ENCODE measurements around the gene CCL27. TPM values are rescaled to one million over a fixed set of nuclear protein-coding genes. Genes with fewer than 3 reads are reported as not detected.
A peak's percentile ranks its signal among the peaks of the same experiment; 100 is the strongest.

Gene CCL27
- total RNA-seq, 1 donor: 0.36 TPM

DNA sequence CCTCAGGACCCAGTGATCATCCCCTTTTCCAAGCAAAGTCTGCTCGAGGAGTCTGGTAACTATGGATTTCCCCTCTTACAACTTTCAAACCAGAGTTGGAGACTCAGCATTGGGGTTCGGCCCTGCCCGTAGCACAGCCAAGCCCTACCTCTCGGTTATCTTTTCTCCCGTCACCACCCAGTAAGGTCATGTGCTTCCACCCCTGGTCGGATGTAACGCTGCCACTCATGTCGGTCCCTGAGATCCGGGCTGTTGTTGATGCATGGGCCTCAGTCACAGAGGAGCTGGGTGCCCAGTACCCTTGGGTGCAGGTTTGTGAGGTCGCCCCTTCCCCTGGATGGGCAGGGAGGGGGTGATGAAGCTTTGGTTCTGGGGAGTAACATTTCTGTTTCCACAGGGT is 14.8 kb downstream of the CCL27 start:
- Histone ChIP-seq H3K79me2 (ENCODE audit: insufficient read depth, low read length) (peaks cover 19% of the 10 kb centered on the region), H3K9me3 (ENCODE audit: low read depth, low read length) (no peaks in the 10 kb centered on the region), H3K27ac (ENCODE audit: low read depth, low read length) (no peak overlapping the region), H4K20me1 (ENCODE audit: insufficient read depth, low read length) (peaks cover 12% of the 10 kb centered on the region), H3K4me2 (ENCODE audit: insufficient read depth, low read length) (peak overlapping the region; percentile 86), H2AFZ (ENCODE audit: low read length) (no peak overlapping the region), H3K36me3 (ENCODE audit: insufficient read depth, low read length) (peaks cover 21% of the 10 kb centered on the region), H3K27me3 (ENCODE audit: insufficient read depth, low read length) (no peaks in the 10 kb centered on the region), H3K4me3 (ENCODE audit: insufficient read depth, low read length) (peak overlapping the region; percentile 88), H3K4me1 (ENCODE audit: insufficient read depth, low read length) (peaks cover 35% of the 10 kb centered on the region)
- TF ChIP-seq, protein P1, sequence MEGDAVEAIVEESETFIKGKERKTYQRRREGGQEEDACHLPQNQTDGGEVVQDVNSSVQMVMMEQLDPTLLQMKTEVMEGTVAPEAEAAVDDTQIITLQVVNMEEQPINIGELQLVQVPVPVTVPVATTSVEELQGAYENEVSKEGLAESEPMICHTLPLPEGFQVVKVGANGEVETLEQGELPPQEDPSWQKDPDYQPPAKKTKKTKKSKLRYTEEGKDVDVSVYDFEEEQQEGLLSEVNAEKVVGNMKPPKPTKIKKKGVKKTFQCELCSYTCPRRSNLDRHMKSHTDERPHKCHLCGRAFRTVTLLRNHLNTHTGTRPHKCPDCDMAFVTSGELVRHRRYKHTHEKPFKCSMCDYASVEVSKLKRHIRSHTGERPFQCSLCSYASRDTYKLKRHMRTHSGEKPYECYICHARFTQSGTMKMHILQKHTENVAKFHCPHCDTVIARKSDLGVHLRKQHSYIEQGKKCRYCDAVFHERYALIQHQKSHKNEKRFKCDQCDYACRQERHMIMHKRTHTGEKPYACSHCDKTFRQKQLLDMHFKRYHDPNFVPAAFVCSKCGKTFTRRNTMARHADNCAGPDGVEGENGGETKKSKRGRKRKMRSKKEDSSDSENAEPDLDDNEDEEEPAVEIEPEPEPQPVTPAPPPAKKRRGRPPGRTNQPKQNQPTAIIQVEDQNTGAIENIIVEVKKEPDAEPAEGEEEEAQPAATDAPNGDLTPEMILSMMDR (IDR thresholded peaks at IDR 0.05; ENCODE audit: extremely low read depth, low read depth, low read length): no peak
- DNase-seq (ENCODE audit: insufficient read length, low spot score, missing footprints): no peak

DNA sequence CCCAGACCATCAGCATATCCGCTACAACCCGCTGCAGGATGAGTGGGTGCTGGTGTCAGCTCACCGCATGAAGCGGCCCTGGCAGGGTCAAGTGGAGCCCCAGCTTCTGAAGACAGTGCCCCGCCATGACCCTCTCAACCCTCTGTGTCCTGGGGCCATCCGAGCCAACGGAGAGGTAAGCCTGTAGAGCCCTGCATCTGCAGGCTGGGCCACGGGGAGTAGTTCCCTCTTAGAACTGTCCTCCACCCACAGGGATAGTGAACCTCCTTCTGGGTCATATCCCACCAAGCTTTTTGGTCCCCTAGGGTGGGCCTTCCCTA is 15.4 kb downstream of the CCL27 start:
- TF ChIP-seq, protein P1 (IDR thresholded peaks at IDR 0.05; ENCODE audit: extremely low read depth, low read depth, low read length): no peak
- Histone ChIP-seq H3K27me3 (ENCODE audit: insufficient read depth, low read length) (no peaks in the 10 kb centered on the region), H3K36me3 (ENCODE audit: insufficient read depth, low read length) (peaks cover 21% of the 10 kb centered on the region), H3K9me3 (ENCODE audit: low read depth, low read length) (no peaks in the 10 kb centered on the region), H3K79me2 (ENCODE audit: insufficient read depth, low read length) (peaks cover 19% of the 10 kb centered on the region), H2AFZ (ENCODE audit: low read length) (peak overlapping the region; percentile 96), H3K4me2 (ENCODE audit: insufficient read depth, low read length) (peak overlapping the region; percentile 86), H4K20me1 (ENCODE audit: insufficient read depth, low read length) (peaks cover 12% of the 10 kb centered on the region), H3K4me3 (ENCODE audit: insufficient read depth, low read length) (peak overlapping the region; percentile 88), H3K4me1 (ENCODE audit: insufficient read depth, low read length) (peaks cover 29% of the 10 kb centered on the region), H3K27ac (ENCODE audit: low read depth, low read length) (peak overlapping the region; percentile 76)
- no peak for DNase-seq (ENCODE audit: insufficient read length, low spot score, missing footprints)

DNA sequence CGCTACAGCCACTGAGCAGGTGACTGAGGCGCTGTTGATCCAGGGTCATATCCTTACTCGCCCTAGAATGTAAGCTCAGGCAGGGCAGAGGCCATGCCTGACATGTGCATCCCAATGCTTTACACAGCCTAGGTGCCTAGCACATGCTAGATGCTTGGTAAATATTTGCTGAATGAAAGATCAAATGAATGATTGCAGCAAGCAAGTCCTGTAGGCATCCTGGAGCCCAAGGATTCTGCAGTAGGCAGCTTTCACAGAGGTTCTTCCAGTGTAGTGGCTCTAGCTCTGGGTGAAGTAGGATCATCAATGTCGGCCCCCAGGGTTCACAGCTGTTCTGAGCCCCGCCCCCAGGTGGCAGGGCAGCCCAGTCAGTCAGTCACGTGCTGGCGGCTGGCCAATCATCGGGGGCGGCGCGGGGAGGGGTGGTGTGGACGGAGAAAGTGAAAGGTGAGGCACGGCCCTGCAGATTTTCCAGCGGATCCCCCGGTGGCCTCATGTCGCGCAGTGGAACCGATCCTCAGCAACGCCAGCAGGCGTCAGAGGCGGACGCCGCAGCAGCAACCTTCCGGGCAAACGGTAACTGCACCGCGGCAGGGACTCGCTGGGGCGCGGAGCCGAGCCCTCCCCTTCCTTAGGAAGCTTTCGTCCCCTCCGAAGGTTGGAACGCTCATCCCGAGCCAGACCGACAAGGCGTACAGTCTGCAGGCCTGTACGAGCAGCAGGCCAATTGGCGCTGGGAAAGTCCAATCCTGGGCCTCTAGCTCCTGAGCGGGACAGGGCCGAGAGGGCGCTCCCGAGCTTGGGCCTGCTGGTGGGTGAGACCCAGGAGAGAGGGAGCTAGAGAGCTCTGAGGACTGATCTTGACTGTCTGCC is 16.0 kb downstream of the CCL27 start, which contains the start of gene GALT:
Gene GALT (plus strand): TSS at position 465 of the 873 bp plus-strand sequence. CDS start 30 bp downstream, at position 495.
- H3K4me3 ChIP-seq (ENCODE audit: insufficient read depth, low read length): peak within 1 kb of the TSS; percentile 88
- peaks cover 19% of the 10 kb centered on the region for H3K79me2 ChIP-seq (ENCODE audit: insufficient read depth, low read length)
- H3K27ac ChIP-seq (ENCODE audit: low read depth, low read length): peak within 1 kb of the TSS; percentile 76
- peak within 1 kb of the TSS; percentile 86 for H3K4me2 ChIP-seq (ENCODE audit: insufficient read depth, low read length)
- no peaks in the 10 kb centered on the region for H3K9me3 ChIP-seq (ENCODE audit: low read depth, low read length)
- H3K36me3 ChIP-seq (ENCODE audit: insufficient read depth, low read length): peaks cover 21% of the 10 kb centered on the region
- peaks cover 25% of the 10 kb centered on the region for H3K4me1 ChIP-seq (ENCODE audit: insufficient read depth, low read length)
- H2AFZ ChIP-seq (ENCODE audit: low read length): peak within 1 kb of the TSS; percentile 96
- H4K20me1 ChIP-seq (ENCODE audit: insufficient read depth, low read length): peaks cover 12% of the 10 kb centered on the region
- H3K27me3 ChIP-seq (ENCODE audit: insufficient read depth, low read length): no peaks in the 10 kb centered on the region
- TF ChIP-seq, protein P1 (IDR thresholded peaks at IDR 0.05; ENCODE audit: extremely low read depth, low read depth, low read length): peak; percentile 48
- peak; percentile 98 for DNase-seq (ENCODE audit: insufficient read length, low spot score, missing footprints)

DNA sequence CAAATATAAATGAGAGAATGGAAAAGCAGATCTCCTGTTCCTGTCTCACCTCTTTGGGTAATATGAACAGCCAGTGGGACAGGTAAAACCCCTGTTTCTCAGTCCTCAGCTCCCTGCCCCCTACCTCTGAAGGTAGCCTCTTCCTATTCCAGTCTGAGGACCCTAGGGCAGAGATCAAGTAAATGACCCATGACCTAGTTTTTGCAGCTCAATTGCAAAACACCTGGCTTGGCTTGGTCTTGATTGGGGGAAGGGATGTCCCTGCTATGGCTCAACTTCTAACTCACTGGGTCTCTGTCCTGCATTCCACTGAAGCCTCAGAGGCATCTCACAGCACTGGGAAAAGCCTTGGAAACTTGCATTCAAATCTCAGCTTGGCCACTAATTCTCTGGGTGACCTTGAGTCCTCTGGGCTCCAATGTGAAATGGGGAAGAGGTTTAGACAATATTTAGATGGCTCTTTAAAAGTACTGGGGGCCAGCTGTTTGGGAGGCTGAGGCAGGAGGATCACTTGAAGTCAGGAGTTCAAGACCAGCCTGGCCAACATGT is 17.6 kb downstream of the CCL27 start:
- Histone ChIP-seq H3K4me2 (ENCODE audit: insufficient read depth, low read length) (no peak overlapping the region), H2AFZ (ENCODE audit: low read length) (no peak overlapping the region), H3K36me3 (ENCODE audit: insufficient read depth, low read length) (peaks cover 20% of the 10 kb centered on the region), H3K27ac (ENCODE audit: low read depth, low read length) (no peak overlapping the region), H3K9me3 (ENCODE audit: low read depth, low read length) (no peaks in the 10 kb centered on the region), H3K79me2 (ENCODE audit: insufficient read depth, low read length) (peaks cover 19% of the 10 kb centered on the region), H3K4me3 (ENCODE audit: insufficient read depth, low read length) (no peak overlapping the region), H3K4me1 (ENCODE audit: insufficient read depth, low read length) (peaks cover 15% of the 10 kb centered on the region), H4K20me1 (ENCODE audit: insufficient read depth, low read length) (peaks cover 12% of the 10 kb centered on the region), H3K27me3 (ENCODE audit: insufficient read depth, low read length) (no peaks in the 10 kb centered on the region)
- no peak for DNase-seq (ENCODE audit: insufficient read length, low spot score, missing footprints)
- TF ChIP-seq, protein P1 (IDR thresholded peaks at IDR 0.05; ENCODE audit: extremely low read depth, low read depth, low read length): no peak
